ENCODE data around the gene COL8A2. TPM values are rescaled to one million over a fixed set of nuclear protein-coding genes. Genes with fewer than 3 reads are reported as not detected.

COL8A2 gene
- total and polyA plus RNA-seq, 2 donors (not counting 3 experiments of a cell fraction or from before 2014, with no cell fraction given): 1.2 to 1.3 TPM

GRCh38 chr1:36081926-36082485 is 43.0 kb downstream of the COL8A2 start:
- dilution Hi-C loops (cut with MboI; ENCODE audit: extremely low pct_ligation_motif_present, low sequenced_read_pairs): no loop called here
- no peaks in the 10 kb centered on the region for H3K27me3 ChIP-seq (ENCODE audit: control insufficient read depth in 2 of 2, insufficient read depth in 2 of 2, low read length in 2 of 2)
- DNase-seq (ENCODE audit: low read depth, low spot score) (no peak), FAIRE-seq (no peak)
- POLR2A ChIA-PET: no interaction called here
- H3K4me2 ChIP-seq (ENCODE audit: insufficient read depth, low read length): no peak overlapping the region
- no peaks in the 10 kb centered on the region for H3K9me3 ChIP-seq (replicated peaks; ENCODE audit: control insufficient read depth, insufficient read depth, low read length)
- no peaks in the 10 kb centered on the region for H3K9me1 ChIP-seq (replicated peaks; ENCODE audit: control insufficient read depth, extremely low read depth, insufficient read depth, low read length)
- no peaks in the 10 kb centered on the region for H3K36me3 ChIP-seq (ENCODE audit: control insufficient read depth in 2 of 2, extremely low read depth in 1 of 2, insufficient read depth in 2 of 2, low read length in 2 of 2)
- H3K9ac ChIP-seq (replicated peaks; ENCODE audit: extremely low read depth, insufficient read depth, low read length): no peak overlapping the region
- TF ChIP-seq JUN (IDR thresholded peaks at IDR 0.05; ENCODE audit: borderline replicate concordance, insufficient read depth, insufficient read length, low read depth) (no peak), EZH2 (IDR thresholded peaks at IDR 0.05; ENCODE audit: borderline replicate concordance, low read depth, low read length, severe bottlenecking) (no peak), POLR2AphosphoS5 (IDR thresholded peaks at IDR 0.05; ENCODE audit: insufficient read depth, low read depth, low read length) (no peak), FOS (IDR thresholded peaks at IDR 0.05; ENCODE audit: borderline replicate concordance, insufficient read depth, low read length) (no peak), GATA2 (IDR thresholded peaks at IDR 0.05; ENCODE audit: insufficient read depth, insufficient read length, low read depth, low read length) (no peak)
- H4K20me1 ChIP-seq (replicated peaks; ENCODE audit: control insufficient read depth, extremely low read depth, insufficient read depth, low read length): no peaks in the 10 kb centered on the region
- CTCF ChIA-PET: no interaction called here
- no peaks in the 10 kb centered on the region for H3K79me2 ChIP-seq (ENCODE audit: control insufficient read depth, insufficient read depth, low read length)
- no peaks in the 10 kb centered on the region for H3K4me1 ChIP-seq (ENCODE audit: control insufficient read depth, extremely low read depth, insufficient read depth, low read length)
- intact Hi-C loops (cut with micrococcal nuclease): no loop called here
- no peak overlapping the region for H2AFZ ChIP-seq (ENCODE audit: low read depth, low read length)
- BruUV-seq (replicated peaks): no TSS peak
- H3K4me3 ChIP-seq (replicated peaks in 1 of 3; ENCODE audit: insufficient read depth in 1 of 3, low read depth in 1 of 3, low read length in 3 of 3): no peak overlapping the region
- no peak overlapping the region for H3K27ac ChIP-seq (ENCODE audit: insufficient read depth, low read depth, low read length)

GRCh38 chr1:36080801-36081200 is 44.2 kb downstream of the COL8A2 start:
- POLR2A ChIA-PET: no interaction called here
- H3K4me3 ChIP-seq (replicated peaks in 1 of 3; ENCODE audit: insufficient read depth in 1 of 3, low read depth in 1 of 3, low read length in 3 of 3): no peak overlapping the region
- H4K20me1 ChIP-seq (replicated peaks; ENCODE audit: control insufficient read depth, extremely low read depth, insufficient read depth, low read length): no peaks in the 10 kb centered on the region
- no peak overlapping the region for H3K9ac ChIP-seq (replicated peaks; ENCODE audit: extremely low read depth, insufficient read depth, low read length)
- H3K9me3 ChIP-seq (replicated peaks; ENCODE audit: control insufficient read depth, insufficient read depth, low read length): no peaks in the 10 kb centered on the region
- FAIRE-seq (no peak), DNase-seq (ENCODE audit: low read depth, low spot score) (no peak)
- BruUV-seq (replicated peaks): no TSS peak
- no peaks in the 10 kb centered on the region for H3K27me3 ChIP-seq (ENCODE audit: control insufficient read depth in 2 of 2, insufficient read depth in 2 of 2, low read length in 2 of 2)
- no peaks in the 10 kb centered on the region for H3K9me1 ChIP-seq (replicated peaks; ENCODE audit: control insufficient read depth, extremely low read depth, insufficient read depth, low read length)
- no peak overlapping the region for H3K4me2 ChIP-seq (ENCODE audit: insufficient read depth, low read length)
- dilution Hi-C loops (cut with MboI; ENCODE audit: extremely low pct_ligation_motif_present, low sequenced_read_pairs): no loop called here
- intact Hi-C loops (cut with micrococcal nuclease): no loop called here
- TF ChIP-seq CTCF (IDR thresholded peaks at IDR 0.05; ENCODE audit: extremely low read depth in 1 of 2, insufficient read depth in 1 of 2, low read depth in 1 of 2, low read length in 2 of 2) (no peak), EZH2 (IDR thresholded peaks at IDR 0.05; ENCODE audit: borderline replicate concordance, low read depth, low read length, severe bottlenecking) (no peak)
- no peak overlapping the region for H2AFZ ChIP-seq (ENCODE audit: low read depth, low read length)
- no peaks in the 10 kb centered on the region for H3K4me1 ChIP-seq (ENCODE audit: control insufficient read depth, extremely low read depth, insufficient read depth, low read length)
- no peaks in the 10 kb centered on the region for H3K79me2 ChIP-seq (ENCODE audit: control insufficient read depth, insufficient read depth, low read length)
- CTCF ChIA-PET: interaction anchor here (0.9 kb wide), 1 partner anchor 198 kb away, joined by 3 read pairs; the partner anchor contains the start of gene AGO1
- no peaks in the 10 kb centered on the region for H3K36me3 ChIP-seq (ENCODE audit: control insufficient read depth in 2 of 2, extremely low read depth in 1 of 2, insufficient read depth in 2 of 2, low read length in 2 of 2)
- H3K27ac ChIP-seq (ENCODE audit: insufficient read depth, low read depth, low read length): no peak overlapping the region

All from endothelial cell of umbilical vein (primary cell).